NCI-H526 (cell line): ENCODE data around the gene ARID1B.

Experiments
- DNase-seq, 2 experiments: peaks; one replicate each; lab custom pipeline; 2025; lab: John Stamatoyannopoulos, UW

ARID1B gene

GRCh38 chr6:156791320-156791850 lies 14.2 kb downstream of the ARID1B start:
- peak; percentile 46 to 67 for DNase-seq

- DNase-seq: no peak
These were observed 16.0 kb downstream of the ARID1B start for GRCh38 chr6:156793200-156793599.

- DNase-seq: no peak
These were observed 17.6 kb downstream of the ARID1B start for GRCh38 chr6:156794546-156795354.

- no peak for DNase-seq
These were observed 18.6 kb downstream of the ARID1B start for GRCh38 chr6:156795825-156796224.

- DNase-seq: no peak
These were observed 19.4 kb downstream of the ARID1B start for GRCh38 chr6:156796627-156797026.

- no peak for DNase-seq
These were observed 20.9 kb downstream of the ARID1B start for GRCh38 chr6:156797901-156798735.

GRCh38 chr6:156801712-156802111 lies 24.5 kb downstream of the ARID1B start:
- no peak for DNase-seq

GRCh38 chr6:156803353-156803752 lies 26.2 kb downstream of the ARID1B start:
- no peak for DNase-seq

- DNase-seq: no peak
These were observed 27.2 kb downstream of the ARID1B start for GRCh38 chr6:156804402-156804801.

- DNase-seq: no peak
These were observed 29.0 kb downstream of the ARID1B start for GRCh38 chr6:156806155-156806554.

GRCh38 chr6:156807028-156807427 lies 29.9 kb downstream of the ARID1B start:
- DNase-seq: no peak

GRCh38 chr6:156807795-156808194 lies 30.6 kb downstream of the ARID1B start:
- DNase-seq: no peak

GRCh38 chr6:156808287-156808686 lies 31.1 kb downstream of the ARID1B start:
- DNase-seq: peak; percentile 10 to 62

GRCh38 chr6:156809034-156809433 lies 31.9 kb downstream of the ARID1B start:
- DNase-seq: peak in 1 of 2 experiments; percentile 27

GRCh38 chr6:156809446-156810178 lies 32.4 kb downstream of the ARID1B start:
- no peak for DNase-seq

- DNase-seq: no peak
These were observed 36.9 kb downstream of the ARID1B start for GRCh38 chr6:156814036-156814581.

- no peak for DNase-seq
These were observed 39.3 kb downstream of the ARID1B start for GRCh38 chr6:156816505-156816904.

- DNase-seq: no peak
These were observed 43.1 kb downstream of the ARID1B start for GRCh38 chr6:156820089-156820798.

GRCh38 chr6:156821707-156822106 lies 44.5 kb downstream of the ARID1B start:
- no peak for DNase-seq

- peak; percentile 67 to 69 for DNase-seq
These were observed 45.6 kb downstream of the ARID1B start for GRCh38 chr6:156822747-156823206.

- DNase-seq: no peak
These were observed 47.0 kb downstream of the ARID1B start for GRCh38 chr6:156824142-156824541.
